NT2/D1 (cell line): Measurements from ENCODE around the gene ITSN1.
"Not testable (repeated sequence)": the region's sequence is repeated elsewhere in the genome, so short reads cannot be mapped to it uniquely, and the experiment has no call there.

Experiments used
- DNase-seq: peaks from one replicate; pipeline ENCODE4 v3.0.0-alpha.2; 2011; ENCODE audit warnings: low read depth, low spot score
- H3K27me3 ChIP-seq: 2 replicates; pipeline ENCODE4 v1.6.0; 2011; ENCODE audit warnings: mild to moderate bottlenecking; ENCODE audit not compliant: insufficient read length, insufficient read depth
- H3K36me3 ChIP-seq: 2 replicates; pipeline ENCODE4 v1.6.1; 2011; ENCODE audit warnings: mild to moderate bottlenecking, low read length, mixed read lengths; ENCODE audit not compliant: insufficient read depth, insufficient read length
- H3K4me1 ChIP-seq: 2 replicates; pipeline ENCODE4 v1.5.1; 2011; ENCODE audit not compliant: insufficient read depth, insufficient read length
- H3K4me3 ChIP-seq: 2 replicates; pipeline ENCODE4 v1.5.1; 2011; ENCODE audit warnings: low read depth; ENCODE audit not compliant: insufficient read length
- H3K9ac ChIP-seq: 2 replicates; pipeline ENCODE4 v1.6.0; 2011; ENCODE audit warnings: low read depth; ENCODE audit not compliant: insufficient read length
- H3K9me3 ChIP-seq: 2 replicates; pipeline ENCODE4 v1.5.1; 2011; ENCODE audit warnings: mild to moderate bottlenecking, low read length; ENCODE audit not compliant: insufficient read depth
- SUZ12 ChIP-seq: IDR thresholded peaks from 2 replicates; pipeline ENCODE4 v1.6.1; 2011; ENCODE audit not compliant: insufficient read length, insufficient read depth; ENCODE audit errors: extremely low read depth
- YY1 ChIP-seq: IDR thresholded peaks from 2 replicates; pipeline ENCODE4 v1.6.1; 2011; ENCODE audit not compliant: insufficient read length, insufficient read depth
- ZNF274 ChIP-seq: IDR thresholded peaks from 2 replicates; pipeline ENCODE4 v1.6.1; 2011; ENCODE audit warnings: mild to moderate bottlenecking, low read depth, low read length

Gene ITSN1

GRCh38 chr21:33864150-33864549, 221.8 kb downstream of the ITSN1 start:
- no peaks in the 10 kb centered on the region for H3K27me3 ChIP-seq
- H3K9ac ChIP-seq: no peak overlapping the region
- no peaks in the 10 kb centered on the region for H3K36me3 ChIP-seq
- no peaks in the 10 kb centered on the region for H3K4me1 ChIP-seq
- H3K9me3 ChIP-seq: no peaks in the 10 kb centered on the region; the same call in 1 of the 2 replicates
- DNase-seq: no peak
- no peak for TF ChIP-seq ZNF274
- no peak for TF ChIP-seq SUZ12
- no peak for TF ChIP-seq YY1
- H3K4me3 ChIP-seq: no peak overlapping the region

- H3K9ac ChIP-seq: no peak overlapping the region
- H3K36me3 ChIP-seq: no peaks in the 10 kb centered on the region
Observed at GRCh38 chr21:33865176-33865575, 222.9 kb downstream of the ITSN1 start.

GRCh38 chr21:33865996-33866575, 223.8 kb downstream of the ITSN1 start:
- no peak for DNase-seq
- Histone ChIP-seq H3K9ac (no peak overlapping the region), H3K4me1 (no peaks in the 10 kb centered on the region), H3K36me3 (no peaks in the 10 kb centered on the region), H3K9me3 (no peaks in the 10 kb centered on the region; the same call in 1 of the 2 replicates), H3K27me3 (no peaks in the 10 kb centered on the region), H3K4me3 (no peak overlapping the region)
- TF ChIP-seq SUZ12 (no peak), ZNF274 (no peak), YY1 (no peak)

More at GRCh38 chr21:33865176-33865575, 222.9 kb downstream of the ITSN1 start:
- Histone ChIP-seq H3K4me1 (no peaks in the 10 kb centered on the region), H3K4me3 (no peak overlapping the region), H3K27me3 (no peaks in the 10 kb centered on the region), H3K9me3 (no peaks in the 10 kb centered on the region; the same call in 1 of the 2 replicates)
- no peak for DNase-seq
- TF ChIP-seq SUZ12: no peak
- TF ChIP-seq ZNF274: no peak

GRCh38 chr21:33866826-33867225, 224.5 kb downstream of the ITSN1 start:
- TF ChIP-seq ZNF274 (no peak), YY1 (no peak)
- Histone ChIP-seq H3K9me3 (no peaks in the 10 kb centered on the region; the same call in 1 of the 2 replicates), H3K4me3 (no peak overlapping the region), H3K27me3 (no peaks in the 10 kb centered on the region), H3K4me1 (no peaks in the 10 kb centered on the region), H3K36me3 (no peaks in the 10 kb centered on the region), H3K9ac (no peak overlapping the region)
- no peak for DNase-seq

GRCh38 chr21:33867868-33868267, 225.6 kb downstream of the ITSN1 start:
- H3K9me3 ChIP-seq, H3K9ac ChIP-seq, H3K27me3 ChIP-seq, H3K4me1 ChIP-seq, H3K4me3 ChIP-seq, H3K36me3 ChIP-seq, DNase-seq: not testable (repeated sequence)

GRCh38 chr21:33869873-33870272, 227.6 kb downstream of the ITSN1 start:
- Histone ChIP-seq H3K4me1 (no peaks in the 10 kb centered on the region), H3K9me3 (no peaks in the 10 kb centered on the region; the same call in 1 of the 2 replicates), H3K27me3 (no peaks in the 10 kb centered on the region), H3K9ac (no peak overlapping the region), H3K36me3 (no peaks in the 10 kb centered on the region), H3K4me3 (no peak overlapping the region)
- DNase-seq: no peak
- TF ChIP-seq SUZ12 (no peak), ZNF274 (no peak), YY1 (no peak)

- no peaks in the 10 kb centered on the region for H3K36me3 ChIP-seq
- no peak for TF ChIP-seq YY1
- no peak for TF ChIP-seq SUZ12
- no peak for TF ChIP-seq ZNF274
- no peak overlapping the region for H3K9ac ChIP-seq
- H3K27me3 ChIP-seq: peaks cover 4% of the 10 kb centered on the region
- H3K9me3 ChIP-seq: no peaks in the 10 kb centered on the region; the same call in 1 of the 2 replicates
- no peak overlapping the region for H3K4me3 ChIP-seq
- no peaks in the 10 kb centered on the region for H3K4me1 ChIP-seq
- DNase-seq: no peak
Observed at GRCh38 chr21:33870768-33871167, 228.5 kb downstream of the ITSN1 start.
